Suprapubic skin (tissue), 4 donors: Measurements from ENCODE around the gene THSD7B. TPM values are rescaled to one million over a fixed set of nuclear protein-coding genes. Genes with fewer than 3 reads are reported as not detected.

Experiments
- DNase-seq, 2 donors: peaks; one replicate each; pipeline ENCODE4 v3.0.0-alpha.2; 2019; ENCODE audit warnings: low spot score in 2 of 2
- H3K27ac ChIP-seq: fragments of 200-600 bp; sonication (generic); one replicate; pipeline ENCODE4 v1.5.1; 2019
- H3K27me3 ChIP-seq: fragments of 200-600 bp; sonication (generic); one replicate; pipeline ENCODE4 v1.5.1; 2019
- H3K36me3 ChIP-seq: fragments of 200-600 bp; sonication (generic); one replicate; pipeline ENCODE4 v1.5.1; 2019
- H3K4me1 ChIP-seq: fragments of 200-600 bp; sonication (generic); one replicate; pipeline ENCODE4 v1.5.1; 2019
- H3K4me3 ChIP-seq: fragments of 200-600 bp; sonication (generic); one replicate; pipeline ENCODE4 v1.5.1; 2019; ENCODE audit warnings: mild to moderate bottlenecking
- H3K9me3 ChIP-seq: fragments of 200-600 bp; sonication (generic); one replicate; pipeline ENCODE4 v1.5.1; 2019
- CTCF ChIP-seq, 2 donors: fragments of 200-600 bp in 1 of 2; fragments of 450-650 bp in 1 of 2; sonication (generic) in 1 of 2; IDR thresholded peaks; one replicate each; pipeline ENCODE4 v1.5.1; 2016 to 2019; ENCODE audit warnings: antibody characterized with exemption in 2 of 2, mild to moderate bottlenecking in 1 of 2, moderate library complexity in 1 of 2
- EP300 ChIP-seq: sonication (generic); formaldehyde crosslinking; IDR thresholded peaks from one replicate; pipeline ENCODE4 v1.6.1; 2017; ENCODE audit warnings: antibody characterized with exemption
- POLR2A ChIP-seq, 2 donors: fragments of 450-650 bp; IDR thresholded peaks; one replicate each; pipeline ENCODE4 v1.6.1; 2017; ENCODE audit warnings: antibody characterized with exemption in 2 of 2, mild to moderate bottlenecking in 2 of 2, moderate library complexity in 2 of 2
- POLR2AphosphoS5 ChIP-seq, 3 donors: sonication (generic); formaldehyde crosslinking; IDR thresholded peaks; one replicate each; pipeline ENCODE4 v1.6.1; 2017; ENCODE audit warnings: antibody characterized with exemption in 3 of 3
- WGBS: methylation state at CpG from one replicate; pipeline ENCODE4 v1.1.5; 2018; 5-methylcytosine and 5-hydroxymethylcytosine counted together
- total RNA-seq, 4 donors: library from RNA; depleted of rRNA; stranded (reverse); fragments of >200 nt; gene quantifications; one replicate each; pipeline ENCODE4 v1.1.0, GENCODE V29; 2016

Gene THSD7B
- total RNA-seq, 4 donors from 2014 or later: 0.18 to 1.1 (median 0.34) TPM; not detected in 1

DNA sequence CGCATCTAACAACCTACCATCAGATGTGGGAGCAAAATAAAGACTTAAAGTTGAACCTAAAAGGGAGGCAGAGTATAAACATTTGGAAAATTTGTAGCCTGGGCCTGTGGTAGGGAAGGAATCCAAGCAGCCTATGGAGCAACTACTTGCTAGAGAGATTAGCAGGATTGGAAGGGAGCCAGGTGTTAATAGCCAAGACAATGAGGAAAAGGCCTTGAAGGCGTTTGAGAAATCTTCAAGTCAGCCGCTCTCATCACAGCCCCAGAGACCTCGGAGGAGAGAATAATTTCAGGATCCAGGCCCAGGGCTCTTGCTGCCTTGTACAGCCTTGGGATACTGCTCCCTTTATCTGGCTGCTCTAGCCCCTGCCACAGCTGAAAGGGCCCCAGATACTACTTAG lies 219.7 kb downstream of the THSD7B start:
- H3K27me3 ChIP-seq: no peaks in the 10 kb centered on the region
- H3K27ac ChIP-seq: no peak overlapping the region
- WGBS: 43% methylated on average over 4 of the region's 4 CpGs
- DNase-seq: no peak
- H3K4me1 ChIP-seq: no peaks in the 10 kb centered on the region
- TF ChIP-seq POLR2AphosphoS5 (IDR thresholded peaks at IDR 0.05) (no peak), EP300 (no peak), CTCF (IDR thresholded peaks at IDR 0.05) (no peak), POLR2A (IDR thresholded peaks at IDR 0.05) (no peak)
- no peak overlapping the region for H3K4me3 ChIP-seq
- H3K9me3 ChIP-seq: no peaks in the 10 kb centered on the region
- no peaks in the 10 kb centered on the region for H3K36me3 ChIP-seq

- 89% methylated on average over 5 of the region's 5 CpGs for WGBS
- no peaks in the 10 kb centered on the region for H3K9me3 ChIP-seq
- no peak for DNase-seq
- no peak overlapping the region for H3K4me3 ChIP-seq
- no peaks in the 10 kb centered on the region for H3K4me1 ChIP-seq
- no peak overlapping the region for H3K27ac ChIP-seq
- no peak for TF ChIP-seq POLR2A (IDR thresholded peaks at IDR 0.05)
- no peak for TF ChIP-seq CTCF (IDR thresholded peaks at IDR 0.05)
- TF ChIP-seq POLR2AphosphoS5 (IDR thresholded peaks at IDR 0.05): no peak
- TF ChIP-seq EP300: no peak
- H3K27me3 ChIP-seq: no peaks in the 10 kb centered on the region
- no peaks in the 10 kb centered on the region for H3K36me3 ChIP-seq
These were observed 221.4 kb downstream of the THSD7B start for GRCh38 chr2:136986605-136987221.

- WGBS: 78% methylated on average over 4 of the region's 4 CpGs
These were observed 225.0 kb downstream of the THSD7B start for GRCh38 chr2:136990316-136990715.

GRCh38 chr2:136994793-136995192 lies 229.4 kb downstream of the THSD7B start:
- WGBS: 85% methylated on average over 1 of the region's 1 CpG
- H3K27ac ChIP-seq: no peak overlapping the region
- no peak for DNase-seq
- no peak overlapping the region for H3K4me3 ChIP-seq
- H3K9me3 ChIP-seq: no peaks in the 10 kb centered on the region
- TF ChIP-seq POLR2AphosphoS5 (IDR thresholded peaks at IDR 0.05) (no peak), CTCF (IDR thresholded peaks at IDR 0.05) (no peak), POLR2A (IDR thresholded peaks at IDR 0.05) (no peak), EP300 (no peak)
- no peaks in the 10 kb centered on the region for H3K4me1 ChIP-seq
- H3K27me3 ChIP-seq: no peaks in the 10 kb centered on the region
- no peaks in the 10 kb centered on the region for H3K36me3 ChIP-seq

More at GRCh38 chr2:136990316-136990715, 225.0 kb downstream of the THSD7B start:
- TF ChIP-seq POLR2A (IDR thresholded peaks at IDR 0.05): no peak
- TF ChIP-seq CTCF (IDR thresholded peaks at IDR 0.05): no peak
- TF ChIP-seq POLR2AphosphoS5 (IDR thresholded peaks at IDR 0.05): no peak
- TF ChIP-seq EP300: no peak
- Histone ChIP-seq H3K27ac (no peak overlapping the region), H3K36me3 (no peaks in the 10 kb centered on the region), H3K27me3 (no peaks in the 10 kb centered on the region), H3K4me1 (no peaks in the 10 kb centered on the region), H3K9me3 (no peaks in the 10 kb centered on the region), H3K4me3 (no peak overlapping the region)
- DNase-seq: no peak

GRCh38 chr2:136997557-136997956 lies 232.2 kb downstream of the THSD7B start:
- no peak overlapping the region for H3K4me3 ChIP-seq
- TF ChIP-seq POLR2A (IDR thresholded peaks at IDR 0.05) (no peak), EP300 (no peak), POLR2AphosphoS5 (IDR thresholded peaks at IDR 0.05) (no peak), CTCF (IDR thresholded peaks at IDR 0.05) (no peak)
- WGBS: 89% methylated on average over 1 of the region's 1 CpG
- no peaks in the 10 kb centered on the region for H3K27me3 ChIP-seq
- H3K9me3 ChIP-seq: no peaks in the 10 kb centered on the region
- no peak for DNase-seq
- no peaks in the 10 kb centered on the region for H3K4me1 ChIP-seq
- H3K36me3 ChIP-seq: no peaks in the 10 kb centered on the region
- no peak overlapping the region for H3K27ac ChIP-seq
